OCI-LY3 (cell line): ENCODE data around the gene CAMK2B.
A peak's percentile ranks its signal among the peaks of the same experiment; 100 is the strongest.

Experiments
- H2AFZ ChIP-seq: fragments of 200-600, 300-600 bp; shearing (Covaris generic); 2 replicates; pipeline ENCODE4 v1.6.0; 2014; ENCODE audit warnings: antibody characterized with exemption, low read depth, low read length
- H3K27ac ChIP-seq: fragments of 200-600, 300-600 bp; sonication (generic); 2 replicates; pipeline ENCODE4 v1.5.1; 2014; ENCODE audit warnings: mild to moderate bottlenecking, low read length, moderate library complexity, mixed read lengths
- H3K27me3 ChIP-seq: fragments of 200-600, 300-600 bp; sonication (generic); 2 replicates; pipeline ENCODE4 v1.6.1; 2014; ENCODE audit warnings: low read depth, low read length, mixed read lengths
- H3K36me3 ChIP-seq: fragments of 200-600, 300-600 bp; sonication (generic); replicated peaks from 2 replicates; pipeline ENCODE3; 2014; ENCODE audit warnings: low read depth, low read length, mixed read lengths
- H3K4me1 ChIP-seq: fragments of 300-600, 200-600 bp; sonication (generic); 2 replicates; pipeline ENCODE4 v1.6.1; 2014; ENCODE audit warnings: low read length, mixed read lengths
- H3K4me2 ChIP-seq: fragments of 200-600, 300-600 bp; sonication (generic); 2 replicates; pipeline ENCODE4 v1.6.1; 2014; ENCODE audit warnings: low read length, mixed read lengths
- H3K4me3 ChIP-seq: fragments of 300-600, 200-600 bp; sonication (generic); 2 replicates; pipeline ENCODE4 v1.5.1; 2014; ENCODE audit warnings: antibody characterized with exemption, mild to moderate bottlenecking, low read length, moderate library complexity
- H3K79me2 ChIP-seq: fragments of 300-600, 200-600 bp; shearing (Covaris generic); 2 replicates; pipeline ENCODE4 v1.6.1; 2014; ENCODE audit warnings: mild to moderate bottlenecking, low read length, mixed read lengths
- H3K9ac ChIP-seq: fragments of 300-600, 200-600 bp; shearing (Covaris generic); 2 replicates; pipeline ENCODE4 v1.6.0; 2014; ENCODE audit warnings: mild to moderate bottlenecking, low read length, moderate library complexity
- H3K9me3 ChIP-seq: fragments of 200-600, 300-600 bp; shearing (Covaris generic); 2 replicates; pipeline ENCODE4 v1.6.1; 2014; ENCODE audit warnings: low read length, mixed read lengths; ENCODE audit not compliant: insufficient read depth
- H4K20me1 ChIP-seq: fragments of 200-600, 300-600 bp; sonication (generic); 2 replicates; pipeline ENCODE4 v1.6.1; 2016; ENCODE audit warnings: low read length, mixed read lengths; ENCODE audit not compliant: insufficient read depth
- CTCF ChIP-seq: fragments of 200-600, 300-600 bp; sonication (generic); IDR thresholded peaks from 2 replicates; pipeline ENCODE4 v1.5.1; 2014; ENCODE audit warnings: antibody characterized with exemption, low read length, low read depth
- EZH2phosphoT487 ChIP-seq: fragments of 200-600 bp; shearing (Covaris generic); IDR thresholded peaks from 2 replicates; pipeline ENCODE4 v1.6.1; 2018; ENCODE audit warnings: antibody characterized with exemption, mixed run types, low read depth

Gene CAMK2B

GRCh38 chr7:44305564-44306507 is 19.6 kb downstream of the CAMK2B start:
- Histone ChIP-seq H3K27me3 (no peaks in the 10 kb centered on the region), H3K79me2 (no peaks in the 10 kb centered on the region), H3K27ac (0 out of 2 replicates have a peak overlapping the region, but pooled peaks have one; percentile 2), H3K9ac (peak overlapping the region; percentile 1; the same call in 1 of the 2 replicates), H3K9me3 (no peaks in the 10 kb centered on the region), H3K36me3 (no peaks in the 10 kb centered on the region), H3K4me1 (peaks cover 19% of the 10 kb centered on the region), H4K20me1 (no peaks in the 10 kb centered on the region), H3K4me2 (peak overlapping the region; percentile 52), H2AFZ (no peak overlapping the region), H3K4me3 (peak overlapping the region; percentile 24; the same call in 1 of the 2 replicates)
- TF ChIP-seq CTCF (no peak), EZH2phosphoT487 (no peak)

DNA sequence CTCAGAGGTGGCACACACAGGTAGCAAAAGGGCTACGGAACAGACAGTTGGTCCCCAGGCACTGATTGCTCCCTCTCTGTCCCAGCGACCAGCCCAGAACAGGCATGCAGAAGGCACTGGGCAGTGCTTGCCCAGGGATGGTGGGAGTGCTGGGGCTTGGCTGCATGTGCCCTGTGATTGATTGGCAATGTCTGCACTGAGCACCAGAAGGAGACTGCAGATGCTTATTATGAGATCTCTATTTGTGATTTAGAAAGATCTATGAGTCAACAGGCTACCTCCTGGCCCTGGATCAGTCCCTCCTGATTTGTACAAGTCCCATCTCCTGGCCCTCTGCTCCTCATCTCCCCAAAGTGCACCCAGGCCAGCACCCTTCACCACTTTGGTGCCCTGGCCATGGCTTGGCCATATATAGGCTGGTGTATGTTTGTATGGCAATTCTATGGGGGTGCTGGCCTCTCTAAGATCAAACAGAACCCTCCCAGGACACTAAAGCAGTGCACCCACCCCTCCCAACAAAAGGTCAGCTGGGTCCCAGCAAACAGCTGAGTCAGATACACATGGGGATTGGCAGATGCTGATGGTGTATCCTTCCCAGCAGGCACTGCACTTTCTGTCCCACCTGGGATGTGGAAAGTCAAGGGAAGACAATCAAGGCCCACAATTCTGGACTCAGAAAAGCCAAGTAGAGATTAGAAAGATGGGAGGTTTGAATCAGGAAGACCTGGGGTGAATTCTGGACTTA is 30.9 kb downstream of the CAMK2B start:
- H3K79me2 ChIP-seq: no peaks in the 10 kb centered on the region
- no peak overlapping the region for H2AFZ ChIP-seq
- no peak for TF ChIP-seq CTCF
- TF ChIP-seq EZH2phosphoT487: no peak
- no peaks in the 10 kb centered on the region for H3K9me3 ChIP-seq
- H3K4me2 ChIP-seq: no peak overlapping the region
- H3K4me1 ChIP-seq: peaks cover 4% of the 10 kb centered on the region; the same call in 1 of the 2 replicates
- peaks cover 48% of the 10 kb centered on the region for H3K27me3 ChIP-seq
- no peak overlapping the region for H3K4me3 ChIP-seq
- H4K20me1 ChIP-seq: no peaks in the 10 kb centered on the region
- H3K9ac ChIP-seq: no peak overlapping the region
- no peaks in the 10 kb centered on the region for H3K36me3 ChIP-seq
- no peak overlapping the region for H3K27ac ChIP-seq

DNA sequence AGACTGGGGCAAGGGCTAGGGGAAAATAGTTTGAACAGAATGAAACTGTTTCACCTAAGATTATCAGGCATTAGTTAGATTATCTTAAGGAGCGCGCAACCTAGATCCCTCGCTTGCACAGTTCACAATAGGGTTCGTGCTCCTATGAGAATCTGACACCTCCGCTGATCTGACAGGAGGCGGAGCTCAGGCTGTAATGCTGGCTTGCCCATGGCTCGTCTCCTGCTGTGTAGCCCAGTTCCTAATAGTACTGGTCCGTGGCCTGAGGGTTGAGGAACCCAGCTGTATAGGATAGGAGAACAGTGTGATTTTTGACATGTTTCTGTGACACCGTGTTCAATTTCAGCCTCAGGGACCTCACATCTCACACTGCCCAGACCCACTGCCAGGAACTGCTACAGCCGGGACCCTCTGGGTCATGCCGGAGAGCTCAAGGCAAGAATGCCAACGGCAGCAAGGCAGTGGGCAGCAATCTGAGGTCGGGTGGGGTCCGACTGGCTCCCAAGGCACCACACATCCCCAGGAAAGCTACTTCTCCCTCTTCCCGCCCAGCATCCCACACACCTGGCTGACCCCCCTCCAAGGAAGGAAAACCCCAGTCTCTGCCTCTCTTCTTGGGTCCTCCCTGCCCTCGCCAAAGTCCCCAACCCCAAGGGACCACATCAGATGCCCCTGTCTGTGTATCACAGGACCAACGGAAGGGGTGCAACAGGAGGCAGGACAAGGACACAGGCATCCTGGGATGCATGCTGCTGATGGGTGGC is 31.7 kb downstream of the CAMK2B start:
- Histone ChIP-seq H3K79me2 (no peaks in the 10 kb centered on the region), H2AFZ (no peak overlapping the region), H3K27me3 (peaks cover 48% of the 10 kb centered on the region), H3K9me3 (no peaks in the 10 kb centered on the region), H3K4me2 (peak overlapping the region; percentile 24; the same call in 1 of the 2 replicates), H4K20me1 (no peaks in the 10 kb centered on the region), H3K36me3 (no peaks in the 10 kb centered on the region), H3K9ac (no peak overlapping the region), H3K4me1 (peaks cover 4% of the 10 kb centered on the region; the same call in 1 of the 2 replicates), H3K4me3 (no peak overlapping the region), H3K27ac (no peak overlapping the region)
- TF ChIP-seq EZH2phosphoT487: no peak
- no peak for TF ChIP-seq CTCF
